SU-DHL-6 (cell line): ENCODE measurements around the gene PPP1R17.

Source experiments
- H2AFZ ChIP-seq: fragments of 200-600 bp; sonication (generic); 2 replicates; pipeline ENCODE4 v1.6.1; 2014; ENCODE audit warnings: low read depth, mild to moderate bottlenecking, moderate library complexity, mixed read lengths, antibody characterized with exemption, low read length; ENCODE audit not compliant: severe bottlenecking
- H3F3A ChIP-seq: fragments of 200-600 bp; shearing (Covaris generic); 2 replicates; pipeline ENCODE4 v1.6.0; 2016; ENCODE audit warnings: antibody characterized with exemption, mild to moderate bottlenecking; ENCODE audit not compliant: insufficient read depth
- H3K27ac ChIP-seq: fragments of 200-600 bp; sonication (generic); 2 replicates; pipeline ENCODE4 v1.5.1; 2016; ENCODE audit warnings: low read depth, mild to moderate bottlenecking, low read length, moderate library complexity, mixed read lengths
- H3K27me3 ChIP-seq: fragments of 200-600 bp; sonication (generic), shearing (Covaris generic); 2 replicates; pipeline ENCODE4 v1.6.0; 2014; ENCODE audit warnings: mild to moderate bottlenecking, low read length
- H3K36me3 ChIP-seq: fragments of 200-600 bp; sonication (generic); 2 replicates; pipeline ENCODE4 v1.6.1; 2014; ENCODE audit warnings: mild to moderate bottlenecking, low read length, mixed read lengths
- H3K4me2 ChIP-seq: fragments of 300-600, 200-600 bp; shearing (Covaris generic), sonication (generic); 2 replicates; pipeline ENCODE4 v1.6.0; 2014; ENCODE audit warnings: low read length, low read depth, mild to moderate bottlenecking; ENCODE audit not compliant: poor library complexity, severe bottlenecking
- H3K4me3 ChIP-seq: fragments of 200-600 bp; sonication (generic); 2 replicates; pipeline ENCODE4 v1.5.1; 2014; ENCODE audit warnings: antibody characterized with exemption, low read length, mild to moderate bottlenecking, mixed read lengths; ENCODE audit not compliant: insufficient read depth, poor library complexity, severe bottlenecking
- H3K79me2 ChIP-seq: fragments of 200-600 bp; sonication (generic); 2 replicates; pipeline ENCODE4 v1.6.1; 2014; ENCODE audit warnings: mild to moderate bottlenecking, low read length, moderate library complexity; ENCODE audit not compliant: insufficient read depth
- H3K9ac ChIP-seq: fragments of 200-600 bp; sonication (generic); 2 replicates; pipeline ENCODE4 v1.7.0; 2014; ENCODE audit warnings: mild to moderate bottlenecking, low read length
- H3K9me2 ChIP-seq: fragments of 200-600 bp; sonication (generic); replicated peaks from 2 replicates; pipeline ENCODE4 v1.6.1; 2014; ENCODE audit warnings: low read length; ENCODE audit not compliant: insufficient read depth
- H3K9me3 ChIP-seq: fragments of 200-600 bp; sonication (generic); 2 replicates; pipeline ENCODE4 v1.6.1; 2014; ENCODE audit warnings: low read length, mixed read lengths; ENCODE audit not compliant: insufficient read depth
- H4K20me1 ChIP-seq: fragments of 200-600 bp; sonication (generic); 2 replicates; pipeline ENCODE4 v1.6.1; 2014; ENCODE audit warnings: low read depth, mild to moderate bottlenecking, antibody characterized with exemption, low read length, moderate library complexity, mixed read lengths
- EZH2phosphoT487 ChIP-seq: fragments of 200-600 bp; sonication (generic), shearing (Covaris generic); conservative IDR thresholded peaks from 2 replicates; pipeline ENCODE4 v1.6.1; 2018; ENCODE audit warnings: mild to moderate bottlenecking, antibody characterized with exemption, low read length, moderate library complexity, mixed read lengths
- TF ChIP-seq, protein P1 (sequence below): fragments of 200-600 bp; sonication (generic); IDR thresholded peaks from one replicate; pipeline ENCODE4 v1.5.1; 2017; ENCODE audit warnings: antibody characterized with exemption, mild to moderate bottlenecking, low read length, moderate library complexity; ENCODE audit not compliant: insufficient read depth, poor library complexity, severe bottlenecking

Gene PPP1R17

DNA sequence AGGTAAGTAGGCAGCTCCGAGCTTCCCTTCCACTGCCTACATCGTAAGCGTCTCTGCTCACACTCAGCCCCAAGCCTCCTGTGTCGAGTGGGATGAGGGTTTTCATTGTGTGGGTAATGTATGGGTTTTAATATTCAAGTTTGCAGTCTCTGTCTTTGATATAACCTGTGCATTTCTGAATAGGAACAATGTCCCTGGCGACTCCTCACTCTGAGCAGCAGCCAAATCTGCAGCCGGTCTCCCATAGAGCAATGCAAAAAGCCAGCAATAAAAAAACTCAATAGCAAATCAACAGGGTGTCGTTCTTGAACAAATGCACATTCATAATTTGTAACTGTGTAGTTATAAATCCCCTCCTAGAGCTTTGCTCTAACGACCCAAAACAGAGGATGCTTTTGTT, 33.4 kb downstream of the PPP1R17 start:
- no peaks in the 10 kb centered on the region for H3F3A ChIP-seq
- no peaks in the 10 kb centered on the region for H3K9me2 ChIP-seq
- no peak overlapping the region for H3K9ac ChIP-seq
- no peak overlapping the region for H2AFZ ChIP-seq
- no peak overlapping the region for H3K4me3 ChIP-seq
- no peaks in the 10 kb centered on the region for H3K36me3 ChIP-seq
- H4K20me1 ChIP-seq: no peaks in the 10 kb centered on the region
- no peak overlapping the region for H3K4me2 ChIP-seq
- H3K9me3 ChIP-seq: no peaks in the 10 kb centered on the region
- no peaks in the 10 kb centered on the region for H3K27me3 ChIP-seq
- TF ChIP-seq, protein P1, sequence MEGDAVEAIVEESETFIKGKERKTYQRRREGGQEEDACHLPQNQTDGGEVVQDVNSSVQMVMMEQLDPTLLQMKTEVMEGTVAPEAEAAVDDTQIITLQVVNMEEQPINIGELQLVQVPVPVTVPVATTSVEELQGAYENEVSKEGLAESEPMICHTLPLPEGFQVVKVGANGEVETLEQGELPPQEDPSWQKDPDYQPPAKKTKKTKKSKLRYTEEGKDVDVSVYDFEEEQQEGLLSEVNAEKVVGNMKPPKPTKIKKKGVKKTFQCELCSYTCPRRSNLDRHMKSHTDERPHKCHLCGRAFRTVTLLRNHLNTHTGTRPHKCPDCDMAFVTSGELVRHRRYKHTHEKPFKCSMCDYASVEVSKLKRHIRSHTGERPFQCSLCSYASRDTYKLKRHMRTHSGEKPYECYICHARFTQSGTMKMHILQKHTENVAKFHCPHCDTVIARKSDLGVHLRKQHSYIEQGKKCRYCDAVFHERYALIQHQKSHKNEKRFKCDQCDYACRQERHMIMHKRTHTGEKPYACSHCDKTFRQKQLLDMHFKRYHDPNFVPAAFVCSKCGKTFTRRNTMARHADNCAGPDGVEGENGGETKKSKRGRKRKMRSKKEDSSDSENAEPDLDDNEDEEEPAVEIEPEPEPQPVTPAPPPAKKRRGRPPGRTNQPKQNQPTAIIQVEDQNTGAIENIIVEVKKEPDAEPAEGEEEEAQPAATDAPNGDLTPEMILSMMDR: no peak
- no peak for TF ChIP-seq EZH2phosphoT487
- H3K79me2 ChIP-seq: no peaks in the 10 kb centered on the region
- no peak overlapping the region for H3K27ac ChIP-seq

DNA sequence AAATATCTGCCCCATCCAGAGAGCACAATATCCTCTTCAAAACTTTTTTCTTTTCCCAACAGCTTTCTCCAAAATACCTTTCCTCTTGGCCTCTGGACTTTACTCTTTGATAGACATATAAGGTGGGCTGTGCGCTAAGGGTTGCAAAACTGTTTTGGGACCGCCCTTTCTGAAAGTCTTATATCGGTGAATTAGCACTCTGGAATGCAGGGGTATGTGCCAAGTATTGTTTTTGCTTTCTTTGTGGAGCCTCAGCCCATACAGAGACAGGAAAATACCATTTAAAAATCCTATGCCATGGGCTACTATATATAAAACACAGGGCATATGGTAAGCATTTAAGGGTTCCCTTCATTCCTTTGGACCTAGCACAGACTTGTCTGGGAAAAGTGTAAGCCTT, 37.7 kb downstream of the PPP1R17 start:
- Histone ChIP-seq H3K27me3 (no peaks in the 10 kb centered on the region), H3K9me3 (no peaks in the 10 kb centered on the region), H3K9me2 (no peaks in the 10 kb centered on the region), H3K27ac (no peak overlapping the region), H3K4me3 (no peak overlapping the region), H3F3A (no peaks in the 10 kb centered on the region), H3K9ac (no peak overlapping the region), H4K20me1 (no peaks in the 10 kb centered on the region), H2AFZ (no peak overlapping the region), H3K79me2 (no peaks in the 10 kb centered on the region), H3K4me2 (no peak overlapping the region), H3K36me3 (no peaks in the 10 kb centered on the region)
- TF ChIP-seq, protein P1: no peak
- no peak for TF ChIP-seq EZH2phosphoT487

DNA sequence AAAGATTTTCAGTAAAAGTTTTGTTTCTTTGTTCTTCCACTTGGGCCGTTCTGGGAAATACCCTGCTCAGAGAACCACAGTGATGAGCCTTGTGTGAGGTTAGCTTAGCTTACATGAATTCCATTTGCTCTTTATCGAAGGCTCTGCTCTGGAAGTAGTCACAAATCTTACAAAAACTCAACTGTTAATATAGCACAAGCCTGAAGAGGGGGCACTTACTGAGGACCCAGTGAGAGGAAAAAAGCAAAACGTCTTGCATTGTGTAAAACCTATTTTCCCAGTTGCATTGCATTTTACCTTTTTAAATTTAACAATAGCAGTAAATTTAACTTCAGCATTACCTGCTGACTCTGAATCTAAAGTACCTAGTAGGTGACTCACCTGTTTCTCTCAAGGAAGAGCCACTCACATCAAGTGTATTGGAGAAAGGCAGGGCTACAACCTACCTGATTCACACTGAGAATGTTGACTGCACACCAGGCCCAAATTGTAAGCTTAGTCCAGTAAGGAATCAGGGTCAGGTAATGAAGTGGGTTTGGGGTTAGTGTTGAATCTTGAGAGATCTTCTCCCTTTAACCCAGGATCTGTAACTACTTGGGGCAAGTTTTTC, 42.3 kb downstream of the PPP1R17 start:
- no peaks in the 10 kb centered on the region for H3K9me3 ChIP-seq
- H2AFZ ChIP-seq: no peak overlapping the region
- no peaks in the 10 kb centered on the region for H3K27me3 ChIP-seq
- TF ChIP-seq, protein P1: no peak
- TF ChIP-seq EZH2phosphoT487: no peak
- no peak overlapping the region for H3K9ac ChIP-seq
- H3F3A ChIP-seq: no peaks in the 10 kb centered on the region
- H4K20me1 ChIP-seq: no peaks in the 10 kb centered on the region
- no peak overlapping the region for H3K4me2 ChIP-seq
- no peak overlapping the region for H3K27ac ChIP-seq
- H3K9me2 ChIP-seq: no peaks in the 10 kb centered on the region
- no peaks in the 10 kb centered on the region for H3K36me3 ChIP-seq
- H3K4me3 ChIP-seq: no peak overlapping the region
- no peaks in the 10 kb centered on the region for H3K79me2 ChIP-seq
